H1 (cell line): ENCODE data around the gene TIMM23. TPM values are rescaled to one million over a fixed set of nuclear protein-coding genes. Genes with fewer than 3 reads are reported as not detected.
A peak's percentile ranks its signal among the peaks of the same experiment; 100 is the strongest.

Experiments used
- CTCF ChIA-PET: fragments of 300-600 bp; sonication (Branson Sonifier 250); formaldehyde crosslinking; loops from one replicate; lab custom pipeline; 2021; ENCODE audit not compliant: partially characterized antibody; lab: Charles Lee
- POLR2A ChIA-PET: fragments of 300-600 bp; sonication (Branson Sonifier 250); formaldehyde crosslinking; loops from one replicate; lab custom pipeline; 2021; ENCODE audit warnings: inconsistent platforms; ENCODE audit not compliant: partially characterized antibody; lab: Charles Lee
- DNase-seq, 2 experiments: peaks; one replicate each; pipeline versions ENCODE4 v3.0.0 to v3.0.0-alpha.2; 2010 to 2022; ENCODE audit warnings: low spot score in 2 of 2, low read depth in 1 of 2, mixed read lengths in 1 of 2
- FAIRE-seq: peaks from 2 replicates; lab custom pipeline; 2011; peaks lifted over from hg19 to GRCh38; lab: Jason Lieb, UNC
- H2AFZ ChIP-seq: 2 replicates; pipeline ENCODE4 v1.8.1; 2012; ENCODE audit warnings: low read length, inconsistent platforms
- H2AK5ac ChIP-seq: 2 replicates; pipeline ENCODE4 v1.6.1; 2013; ENCODE audit warnings: low read depth, low read length
- H2BK120ac ChIP-seq: replicated peaks from 2 replicates; pipeline ENCODE3; 2013; ENCODE audit warnings: low read depth, low read length, inconsistent platforms
- H2BK12ac ChIP-seq: 2 replicates; pipeline ENCODE4 v1.6.1; 2013; ENCODE audit warnings: low read depth, low read length
- H2BK15ac ChIP-seq: 2 replicates; pipeline ENCODE4 v1.6.1; 2013; ENCODE audit warnings: low read length
- H2BK20ac ChIP-seq: 2 replicates; pipeline ENCODE4 v1.6.1; 2013; ENCODE audit warnings: low read length
- H2BK5ac ChIP-seq: 2 replicates; pipeline ENCODE4 v1.6.1; 2013; ENCODE audit warnings: low read depth, low read length
- H3K14ac ChIP-seq: 2 replicates; pipeline ENCODE4 v1.6.1; 2013; ENCODE audit warnings: inconsistent platforms; ENCODE audit not compliant: insufficient read length
- H3K18ac ChIP-seq: 2 replicates; pipeline ENCODE4 v1.6.1; 2013; ENCODE audit warnings: low read length; ENCODE audit errors: extremely low read depth
- H3K23ac ChIP-seq: 2 replicates; pipeline ENCODE4 v1.6.1; 2013; ENCODE audit warnings: inconsistent platforms; ENCODE audit not compliant: insufficient read length
- H3K23me2 ChIP-seq: 2 replicates; pipeline ENCODE4 v1.6.1; 2013; ENCODE audit warnings: low read depth, low read length
- H3K27ac ChIP-seq: 2 replicates; pipeline ENCODE4 v1.6.1; 2011; ENCODE audit warnings: low read depth, low read length, inconsistent platforms
- H3K27me3 ChIP-seq, 4 experiments: replicated peaks in 1 of 4; 1 replicate in 1 of 4; 2 replicates in 3 of 4; pipeline versions ENCODE4 v1.6.1 to v1.8.1; 2011 to 2013; ENCODE audit warnings: low read length in 3 of 4, mild to moderate bottlenecking in 3 of 4, inconsistent platforms in 2 of 4, mixed read lengths in 2 of 4, moderate library complexity in 1 of 4; ENCODE audit not compliant: control insufficient read depth in 3 of 4, insufficient read depth in 3 of 4; ENCODE audit errors: extremely low read depth in 1 of 4
- H3K36me3 ChIP-seq, 4 experiments: 2 replicates each; pipeline versions ENCODE4 v1.6.1 to v1.8.1; 2011 to 2013; ENCODE audit warnings: mild to moderate bottlenecking in 4 of 4, low read length in 3 of 4, moderate library complexity in 2 of 4, control low read depth in 1 of 4, inconsistent platforms in 1 of 4; ENCODE audit not compliant: insufficient read depth in 4 of 4, control insufficient read depth in 2 of 4
- H3K4ac ChIP-seq: replicated peaks from 2 replicates; pipeline ENCODE3; 2013; ENCODE audit warnings: low read length, low read depth, mixed read lengths, inconsistent platforms; ENCODE audit not compliant: insufficient read length
- H3K4me1 ChIP-seq, 4 experiments: replicated peaks in 1 of 4; 1 replicate in 1 of 4; 2 replicates in 3 of 4; pipeline versions ENCODE4 v1.6.1 to v1.8.1; 2011 to 2013; ENCODE audit warnings: low read length in 3 of 4, inconsistent platforms in 2 of 4, mixed read lengths in 1 of 4; ENCODE audit not compliant: insufficient read depth in 4 of 4, control insufficient read depth in 3 of 4
- H3K4me2 ChIP-seq, 2 experiments: 2 replicates each; pipeline versions ENCODE4 v1.6.1 to v1.8.1; 2011 to 2013; ENCODE audit warnings: low read depth in 2 of 2, low read length in 2 of 2, control low read depth in 1 of 2, inconsistent platforms in 1 of 2, mild to moderate bottlenecking in 1 of 2; ENCODE audit not compliant: insufficient read depth in 1 of 2
- H3K4me3 ChIP-seq, 4 experiments: fragments of 200-600, 300-600 bp in 1 of 4; sonication (generic), shearing (Covaris generic), sonication (Bioruptor Twin) in 1 of 4; 2 replicates each; pipeline versions ENCODE4 v1.5.1 to v1.8.1; 2011 to 2016; ENCODE audit warnings: low read length in 4 of 4, low read depth in 3 of 4, control low read depth in 2 of 4, inconsistent platforms in 2 of 4, mild to moderate bottlenecking in 2 of 4, mixed read lengths in 1 of 4, moderate library complexity in 1 of 4; ENCODE audit not compliant: insufficient read depth in 2 of 4; ENCODE audit errors: extremely low read depth in 1 of 4
- H3K56ac ChIP-seq: replicated peaks from 2 replicates; pipeline ENCODE3; 2013; ENCODE audit warnings: low read depth, mild to moderate bottlenecking, mixed read lengths, low read length, inconsistent platforms; ENCODE audit not compliant: insufficient read length
- H3K79me1 ChIP-seq: 2 replicates; pipeline ENCODE4 v1.6.1; 2013; ENCODE audit warnings: low read depth, low read length, control low read depth
- H3K79me2 ChIP-seq, 2 experiments: 2 replicates each; pipeline versions ENCODE4 v1.6.1 to v1.8.1; 2012 to 2013; ENCODE audit warnings: low read length in 2 of 2, mild to moderate bottlenecking in 2 of 2, inconsistent platforms in 1 of 2; ENCODE audit not compliant: insufficient read depth in 2 of 2, control insufficient read depth in 1 of 2
- H3K9ac ChIP-seq, 4 experiments: replicated peaks in 1 of 4; 1 replicate in 1 of 4; 2 replicates in 3 of 4; pipeline versions ENCODE4 v1.6.1 to v1.8.1; 2011 to 2013; ENCODE audit warnings: low read depth in 3 of 4, low read length in 3 of 4, control low read depth in 2 of 4, mild to moderate bottlenecking in 2 of 4, moderate library complexity in 2 of 4, inconsistent platforms in 1 of 4; ENCODE audit errors: extremely low read depth in 1 of 4
- H3K9me3 ChIP-seq, 2 experiments: 2 replicates each; pipeline versions ENCODE4 v1.6.1 to v1.8.1; 2012 to 2013; ENCODE audit warnings: mild to moderate bottlenecking in 2 of 2, moderate library complexity in 2 of 2, control low read depth in 1 of 2, inconsistent platforms in 1 of 2, low read depth in 1 of 2, low read length in 1 of 2, mixed read lengths in 1 of 2; ENCODE audit not compliant: insufficient read depth in 2 of 2
- H4K20me1 ChIP-seq, 2 experiments: replicated peaks in 1 of 2; 2 replicates each; pipeline versions ENCODE3 to v1.8.1; 2011 to 2013; ENCODE audit warnings: inconsistent platforms in 2 of 2, low read length in 2 of 2, mild to moderate bottlenecking in 1 of 2; ENCODE audit not compliant: insufficient read depth in 2 of 2, control insufficient read depth in 1 of 2
- H4K5ac ChIP-seq: 2 replicates; pipeline ENCODE4 v1.6.1; 2013; ENCODE audit warnings: low read length, low read depth, mixed read lengths, inconsistent platforms; ENCODE audit not compliant: insufficient read length
- H4K8ac ChIP-seq: 2 replicates; pipeline ENCODE4 v1.8.0; 2013; ENCODE audit warnings: mild to moderate bottlenecking, moderate library complexity, low read length, inconsistent platforms; ENCODE audit not compliant: insufficient read depth; ENCODE audit errors: extremely low read depth
- H4K91ac ChIP-seq: replicated peaks from 2 replicates; pipeline ENCODE3; 2013; ENCODE audit warnings: low read length, mixed read lengths, inconsistent platforms; ENCODE audit not compliant: insufficient read length
- ASH2L ChIP-seq: fragments of 200-600, 300-600 bp; sonication (generic); IDR thresholded peaks from one replicate; pipeline ENCODE4 v1.7.1; 2017; ENCODE audit warnings: low read length
- HDAC6 ChIP-seq: IDR thresholded peaks from one replicate; pipeline ENCODE4 v1.7.1; 2012; ENCODE audit warnings: low read depth, mild to moderate bottlenecking, inconsistent platforms, low read length, moderate library complexity
- RAD21 ChIP-seq, 2 experiments: IDR thresholded peaks in 1 of 2; conservative IDR thresholded peaks in 1 of 2; 2 replicates each; pipeline ENCODE4 v1.6.1; 2011; ENCODE audit warnings: low read depth in 2 of 2, low read length in 2 of 2, improper control_type of control experiment in 1 of 2, inconsistent platforms in 1 of 2, mild to moderate bottlenecking in 1 of 2, moderate library complexity in 1 of 2
- RXRA ChIP-seq: IDR thresholded peaks from 2 replicates; pipeline ENCODE4 v1.6.1; 2011; ENCODE audit warnings: low read depth, mild to moderate bottlenecking, low read length, moderate library complexity; ENCODE audit not compliant: insufficient read depth
- SIN3A ChIP-seq, 2 experiments: IDR thresholded peaks in 1 of 2; conservative IDR thresholded peaks in 1 of 2; 2 replicates each; pipeline ENCODE4 v1.6.1; 2011 to 2012; ENCODE audit warnings: low read length in 2 of 2, improper control_type of control experiment in 1 of 2, low read depth in 1 of 2, mild to moderate bottlenecking in 1 of 2
- SIRT6 ChIP-seq: IDR thresholded peaks from one replicate; pipeline ENCODE4 v1.7.1; 2012; ENCODE audit warnings: low read length, inconsistent platforms
- SIX5 ChIP-seq: IDR thresholded peaks from 2 replicates; pipeline ENCODE4 v1.6.1; 2011; ENCODE audit warnings: mild to moderate bottlenecking, low read depth, low read length
- TBP ChIP-seq: IDR thresholded peaks from 2 replicates; pipeline ENCODE4 v1.6.1; 2011; ENCODE audit warnings: low read depth, low read length, improper control_type of control experiment
- WGBS, 2 experiments: shearing (Covaris generic) in 1 of 2; methylation state at CpG; one replicate each; pipeline versions ENCODE4 v1.1.6 to v1.1.7; 2013 to 2015; ENCODE audit warnings: low lambda C conversion rate in 2 of 2, mixed read lengths in 2 of 2, inconsistent platforms in 1 of 2, low coverage in 1 of 2, missing lambda C conversion rate in 1 of 2; ENCODE audit not compliant: insufficient replicate concordance in 2 of 2, insufficient coverage in 1 of 2, insufficient read length in 1 of 2; ENCODE audit errors: extremely low coverage in 1 of 2, missing lambda C conversion rate in 1 of 2; 5-methylcytosine and 5-hydroxymethylcytosine counted together
- polyA plus RNA-seq, 7 experiments: library from polyadenylated mRNA; depleted of rRNA in 3 of 7; stranded (reverse) in 5 of 7; unstranded in 2 of 7; fragments of >200 nt in 5 of 7; fragments of 200-250 nt in 2 of 7; gene quantifications; 1 replicate in 5 of 7; 2 replicates in 1 of 7; 4 replicates in 1 of 7; pipeline versions ENCODE4 v1.2.1 to v1.2.3, GENCODE V29; 2011 to 2013; ENCODE audit warnings: missing spikeins in 2 of 7, mixed read lengths in 2 of 7
- total RNA-seq: library from RNA; stranded (reverse); fragmentation: NEBNext Ultra II Directional; extraction: Animal tissue kit (Norgen Biotek cat#: 25700); gene quantifications from 2 replicates; pipeline ENCODE4 v1.2.1, GENCODE V29; 2021
- TF ChIP-seq, protein P1 (sequence below): IDR thresholded peaks from 2 replicates; pipeline ENCODE4 v1.6.1; 2012; ENCODE audit warnings: low read length, inconsistent platforms

TIMM23 gene
- total and polyA plus RNA-seq, 2 of the 8 experiments (the other 6 are each of a cell fraction or from before 2014, with no cell fraction given), result 101 to 130 TPM

GRCh38 chr10:46022978-46023702, 50.9 kb downstream of the TIMM23 start:
- H3K79me1 ChIP-seq, result peaks cover 4% of the 10 kb centered on the region; the same call in 1 of the 2 replicates
- H3K79me2 ChIP-seq, result peaks cover 3 to 80% of the 10 kb centered on the region in 2 experiments; a peak in 3 of 4 replicates
- H3K4ac ChIP-seq, result no peak overlapping the region
- H3K14ac ChIP-seq, result no peak overlapping the region
- H3K23ac ChIP-seq, result no peak overlapping the region
- no peak overlapping the region for H4K91ac ChIP-seq
- H2BK5ac ChIP-seq, result no peak overlapping the region; the same call in 1 of the 2 replicates
- H3K27me3 ChIP-seq, result no peaks in the 10 kb centered on the region
- ChIA-PET POLR2A (interaction anchor here (1.3 kb wide), 1 partner anchor 10 kb away, joined by 4 read pairs; no protein-coding TSS in a partner anchor), CTCF (interaction anchor here (0.9 kb wide), 1 partner anchor 9 kb away, joined by 3 read pairs; no protein-coding TSS in a partner anchor)
- whole genome bisulfite sequencing, 2 experiments, result 4% methylated on average over 48 of the region's 49 CpGs; no CpG with 5 or more reads in 1 of the 2 experiments
- H2BK12ac ChIP-seq, result no peak overlapping the region
- H3K4me2 ChIP-seq, result peak overlapping the region; percentile 12 to 72
- peak overlapping the region; percentile 57 for H4K5ac ChIP-seq
- H3K18ac ChIP-seq, result 0 out of 2 replicates have a peak overlapping the region, but pooled peaks have one; percentile 55
- DNase-seq (peak; percentile 68 to 88), FAIRE-seq (no peak)
- no peaks in the 10 kb centered on the region for H3K9me3 ChIP-seq
- no peak overlapping the region for H2BK15ac ChIP-seq
- no peak overlapping the region for H2BK120ac ChIP-seq
- H3K4me3 ChIP-seq, result peak overlapping the region; percentile 60 to 81 (median 74)
- peak overlapping the region; percentile 89 for H4K8ac ChIP-seq
- peak overlapping the region; percentile 51; the same call in 1 of the 2 replicates for H3K27ac ChIP-seq
- no peak overlapping the region for H2AK5ac ChIP-seq
- no peak overlapping the region for H2BK20ac ChIP-seq
- peak overlapping the region; percentile 10 for H3K56ac ChIP-seq
- H2AFZ ChIP-seq, result no peak overlapping the region
- H3K9ac ChIP-seq, result peak overlapping the region; percentile 39 to 78 (median 56)
- H3K4me1 ChIP-seq, result peaks cover 0 to 7% (median 3%) of the 10 kb centered on the region in 4 experiments; a peak in 3 of 7 replicates
- peaks cover 9 to 17% of the 10 kb centered on the region in 2 experiments for H4K20me1 ChIP-seq
- no peaks in the 10 kb centered on the region for H3K36me3 ChIP-seq
- no peaks in the 10 kb centered on the region; the same call in 1 of the 2 replicates for H3K23me2 ChIP-seq
- TF ChIP-seq SIX5 (no peak), SIRT6 (no peak), RAD21 (IDR thresholded peaks at IDR 0.05 in 1 of 2, conservative IDR thresholded peaks at IDR 0.05 in 1 of 2; ENCODE audit: low read depth in 2 of 2, low read length in 2 of 2) (no peak), RXRA (0 out of 2 replicates have a peak, but pooled peaks have one; percentile 16), TBP (peak; percentile 76; the same call in 1 of the 2 replicates), SIN3A (conservative IDR thresholded peaks at IDR 0.05 in 1 of 2, IDR thresholded peaks at IDR 0.05 in 1 of 2; ENCODE audit: low read depth in 1 of 2, low read length in 2 of 2) (0 out of 4 replicates have a peak, but pooled peaks of 1 of the 2 experiments have one; percentile 29), ASH2L (peak; percentile 85), HDAC6 (no peak)
- TF ChIP-seq, protein P1, sequence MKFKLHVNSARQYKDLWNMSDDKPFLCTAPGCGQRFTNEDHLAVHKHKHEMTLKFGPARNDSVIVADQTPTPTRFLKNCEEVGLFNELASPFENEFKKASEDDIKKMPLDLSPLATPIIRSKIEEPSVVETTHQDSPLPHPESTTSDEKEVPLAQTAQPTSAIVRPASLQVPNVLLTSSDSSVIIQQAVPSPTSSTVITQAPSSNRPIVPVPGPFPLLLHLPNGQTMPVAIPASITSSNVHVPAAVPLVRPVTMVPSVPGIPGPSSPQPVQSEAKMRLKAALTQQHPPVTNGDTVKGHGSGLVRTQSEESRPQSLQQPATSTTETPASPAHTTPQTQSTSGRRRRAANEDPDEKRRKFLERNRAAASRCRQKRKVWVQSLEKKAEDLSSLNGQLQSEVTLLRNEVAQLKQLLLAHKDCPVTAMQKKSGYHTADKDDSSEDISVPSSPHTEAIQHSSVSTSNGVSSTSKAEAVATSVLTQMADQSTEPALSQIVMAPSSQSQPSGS, result no peak
